DOHH2 (cell line): ENCODE data around the gene DNMBP.

ENCODE experiments used
- EZH2phosphoT487 ChIP-seq: fragments of 200-600 bp; sonication (generic); IDR thresholded peaks from 2 replicates; pipeline ENCODE4 v1.6.1; 2017; ENCODE audit warnings: borderline replicate concordance, mild to moderate bottlenecking, antibody characterized with exemption, low read length, moderate library complexity, mixed read lengths
- TF ChIP-seq, protein P1 (sequence below): fragments of 200-600 bp; sonication (generic); IDR thresholded peaks from one replicate; pipeline ENCODE4 v1.5.1; 2014; ENCODE audit warnings: antibody characterized with exemption, mild to moderate bottlenecking, low read depth, low read length; ENCODE audit not compliant: poor library complexity, severe bottlenecking

DNA sequence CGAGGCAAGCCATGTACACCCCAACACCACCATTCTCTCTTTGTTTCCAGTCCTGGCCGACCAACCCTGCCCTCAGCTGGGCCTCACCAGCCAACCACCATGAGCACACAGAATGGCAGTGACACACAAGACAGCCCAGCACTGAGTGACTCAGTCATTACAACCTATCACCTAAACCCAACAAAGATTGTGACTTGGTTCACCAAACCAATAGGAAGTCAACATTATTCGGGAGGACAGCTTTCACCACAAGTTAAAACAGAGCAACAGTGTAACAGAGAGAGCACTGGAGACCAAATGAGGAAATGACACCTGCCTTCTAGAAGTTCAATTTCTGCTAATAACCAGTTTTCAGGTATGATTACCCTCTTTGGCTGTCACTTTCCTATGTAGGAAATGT, 72.1 kb downstream of the DNMBP start:
- TF ChIP-seq, protein P1, sequence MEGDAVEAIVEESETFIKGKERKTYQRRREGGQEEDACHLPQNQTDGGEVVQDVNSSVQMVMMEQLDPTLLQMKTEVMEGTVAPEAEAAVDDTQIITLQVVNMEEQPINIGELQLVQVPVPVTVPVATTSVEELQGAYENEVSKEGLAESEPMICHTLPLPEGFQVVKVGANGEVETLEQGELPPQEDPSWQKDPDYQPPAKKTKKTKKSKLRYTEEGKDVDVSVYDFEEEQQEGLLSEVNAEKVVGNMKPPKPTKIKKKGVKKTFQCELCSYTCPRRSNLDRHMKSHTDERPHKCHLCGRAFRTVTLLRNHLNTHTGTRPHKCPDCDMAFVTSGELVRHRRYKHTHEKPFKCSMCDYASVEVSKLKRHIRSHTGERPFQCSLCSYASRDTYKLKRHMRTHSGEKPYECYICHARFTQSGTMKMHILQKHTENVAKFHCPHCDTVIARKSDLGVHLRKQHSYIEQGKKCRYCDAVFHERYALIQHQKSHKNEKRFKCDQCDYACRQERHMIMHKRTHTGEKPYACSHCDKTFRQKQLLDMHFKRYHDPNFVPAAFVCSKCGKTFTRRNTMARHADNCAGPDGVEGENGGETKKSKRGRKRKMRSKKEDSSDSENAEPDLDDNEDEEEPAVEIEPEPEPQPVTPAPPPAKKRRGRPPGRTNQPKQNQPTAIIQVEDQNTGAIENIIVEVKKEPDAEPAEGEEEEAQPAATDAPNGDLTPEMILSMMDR = no peak
- TF ChIP-seq EZH2phosphoT487 = no peak
